Ishikawa (cell line): ENCODE results near the gene APOD.

Source experiments
- CEBPB ChIP-seq: IDR thresholded peaks from 2 replicates; pipeline ENCODE4 v1.6.1; 2012
- CREB1 ChIP-seq: IDR thresholded peaks from 2 replicates; pipeline ENCODE4 v1.6.1; 2012; ENCODE audit warnings: low read depth
- EGR1 ChIP-seq: IDR thresholded peaks from 2 replicates; pipeline ENCODE4 v1.6.1; 2012
- EP300 ChIP-seq: IDR thresholded peaks from 2 replicates; pipeline ENCODE4 v1.6.1; 2012; ENCODE audit warnings: borderline replicate concordance
- FOXM1 ChIP-seq: IDR thresholded peaks from 2 replicates; pipeline ENCODE4 v1.6.1; 2012; ENCODE audit warnings: low read depth, borderline replicate concordance
- NFIC ChIP-seq: IDR thresholded peaks from 2 replicates; pipeline ENCODE4 v1.6.1; 2012
- RAD21 ChIP-seq: IDR thresholded peaks from 2 replicates; pipeline ENCODE4 v1.6.1; 2012; ENCODE audit warnings: low read depth
- TAF1 ChIP-seq: IDR thresholded peaks from 2 replicates; pipeline ENCODE4 v1.6.1; 2012; ENCODE audit warnings: low read depth, mild to moderate bottlenecking
- TCF12 ChIP-seq: IDR thresholded peaks from 2 replicates; pipeline ENCODE4 v1.6.1; 2012; ENCODE audit warnings: low read depth
- TEAD4 ChIP-seq: IDR thresholded peaks from 2 replicates; pipeline ENCODE4 v1.6.1; 2012
- YY1 ChIP-seq: IDR thresholded peaks from 2 replicates; pipeline ENCODE4 v1.6.1; 2012; ENCODE audit warnings: low read depth
- ZBTB7A ChIP-seq: IDR thresholded peaks from 2 replicates; pipeline ENCODE4 v1.6.1; 2012; ENCODE audit warnings: low read depth
- TF ChIP-seq, protein P1 (sequence below): IDR thresholded peaks from 2 replicates; pipeline ENCODE4 v1.6.1; 2012
- TF ChIP-seq, protein P2 (sequence below): IDR thresholded peaks from 2 replicates; pipeline ENCODE4 v1.6.1; 2012
- TF ChIP-seq, protein P3 (sequence below): IDR thresholded peaks from 2 replicates; pipeline ENCODE4 v1.6.1; 2012; ENCODE audit warnings: low read depth, mild to moderate bottlenecking

The APOD gene

DNA sequence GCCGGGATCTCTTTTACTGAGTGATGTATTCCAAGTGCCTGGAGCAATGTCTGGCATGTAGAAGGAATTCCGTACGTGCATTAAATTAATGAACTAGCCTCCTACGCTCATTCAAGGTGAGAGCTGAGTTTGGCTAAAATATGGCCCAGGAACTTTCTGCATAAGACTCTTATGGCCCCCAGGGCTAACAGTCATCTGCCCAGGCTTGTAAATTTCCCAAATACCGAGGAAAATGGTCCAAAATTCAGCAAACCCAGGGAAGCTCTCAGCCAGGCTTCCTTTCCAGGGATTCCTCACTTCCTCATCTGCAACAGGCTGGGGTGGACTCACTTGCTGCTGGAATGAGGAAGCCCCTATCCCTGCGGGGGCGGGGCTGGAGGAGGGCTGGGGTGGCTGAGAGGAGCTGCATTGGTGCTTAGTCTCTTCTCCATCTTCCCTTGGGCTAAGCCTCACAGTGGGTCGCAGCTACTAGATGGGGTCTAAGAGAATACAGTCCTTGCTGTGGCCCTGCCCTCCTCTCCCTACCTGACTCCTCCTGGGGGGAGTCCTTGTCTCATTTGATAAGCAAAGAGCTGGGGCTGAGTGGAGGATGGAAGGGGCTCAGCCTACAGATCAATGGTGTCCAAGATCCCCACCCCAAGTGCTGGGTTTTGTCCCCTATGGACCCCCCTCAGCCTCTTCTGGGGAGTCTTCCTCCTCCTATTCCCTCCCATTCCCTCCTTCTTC is 28.5 kb upstream of the APOD start:
- TF ChIP-seq FOXM1 (no peak), TAF1 (no peak), TCF12 (no peak), EGR1 (no peak), EP300 (no peak), CREB1 (no peak), RAD21 (no peak), ZBTB7A (no peak), CEBPB (no peak), TEAD4 (no peak), YY1 (no peak), NFIC (no peak)
- TF ChIP-seq, protein P1, sequence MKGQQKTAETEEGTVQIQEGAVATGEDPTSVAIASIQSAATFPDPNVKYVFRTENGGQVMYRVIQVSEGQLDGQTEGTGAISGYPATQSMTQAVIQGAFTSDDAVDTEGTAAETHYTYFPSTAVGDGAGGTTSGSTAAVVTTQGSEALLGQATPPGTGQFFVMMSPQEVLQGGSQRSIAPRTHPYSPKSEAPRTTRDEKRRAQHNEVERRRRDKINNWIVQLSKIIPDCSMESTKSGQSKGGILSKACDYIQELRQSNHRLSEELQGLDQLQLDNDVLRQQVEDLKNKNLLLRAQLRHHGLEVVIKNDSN, result no peak
- TF ChIP-seq, protein P2, sequence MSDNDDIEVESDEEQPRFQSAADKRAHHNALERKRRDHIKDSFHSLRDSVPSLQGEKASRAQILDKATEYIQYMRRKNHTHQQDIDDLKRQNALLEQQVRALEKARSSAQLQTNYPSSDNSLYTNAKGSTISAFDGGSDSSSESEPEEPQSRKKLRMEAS, result no peak
- TF ChIP-seq, protein P3, sequence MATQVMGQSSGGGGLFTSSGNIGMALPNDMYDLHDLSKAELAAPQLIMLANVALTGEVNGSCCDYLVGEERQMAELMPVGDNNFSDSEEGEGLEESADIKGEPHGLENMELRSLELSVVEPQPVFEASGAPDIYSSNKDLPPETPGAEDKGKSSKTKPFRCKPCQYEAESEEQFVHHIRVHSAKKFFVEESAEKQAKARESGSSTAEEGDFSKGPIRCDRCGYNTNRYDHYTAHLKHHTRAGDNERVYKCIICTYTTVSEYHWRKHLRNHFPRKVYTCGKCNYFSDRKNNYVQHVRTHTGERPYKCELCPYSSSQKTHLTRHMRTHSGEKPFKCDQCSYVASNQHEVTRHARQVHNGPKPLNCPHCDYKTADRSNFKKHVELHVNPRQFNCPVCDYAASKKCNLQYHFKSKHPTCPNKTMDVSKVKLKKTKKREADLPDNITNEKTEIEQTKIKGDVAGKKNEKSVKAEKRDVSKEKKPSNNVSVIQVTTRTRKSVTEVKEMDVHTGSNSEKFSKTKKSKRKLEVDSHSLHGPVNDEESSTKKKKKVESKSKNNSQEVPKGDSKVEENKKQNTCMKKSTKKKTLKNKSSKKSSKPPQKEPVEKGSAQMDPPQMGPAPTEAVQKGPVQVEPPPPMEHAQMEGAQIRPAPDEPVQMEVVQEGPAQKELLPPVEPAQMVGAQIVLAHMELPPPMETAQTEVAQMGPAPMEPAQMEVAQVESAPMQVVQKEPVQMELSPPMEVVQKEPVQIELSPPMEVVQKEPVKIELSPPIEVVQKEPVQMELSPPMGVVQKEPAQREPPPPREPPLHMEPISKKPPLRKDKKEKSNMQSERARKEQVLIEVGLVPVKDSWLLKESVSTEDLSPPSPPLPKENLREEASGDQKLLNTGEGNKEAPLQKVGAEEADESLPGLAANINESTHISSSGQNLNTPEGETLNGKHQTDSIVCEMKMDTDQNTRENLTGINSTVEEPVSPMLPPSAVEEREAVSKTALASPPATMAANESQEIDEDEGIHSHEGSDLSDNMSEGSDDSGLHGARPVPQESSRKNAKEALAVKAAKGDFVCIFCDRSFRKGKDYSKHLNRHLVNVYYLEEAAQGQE, result no peak

DNA sequence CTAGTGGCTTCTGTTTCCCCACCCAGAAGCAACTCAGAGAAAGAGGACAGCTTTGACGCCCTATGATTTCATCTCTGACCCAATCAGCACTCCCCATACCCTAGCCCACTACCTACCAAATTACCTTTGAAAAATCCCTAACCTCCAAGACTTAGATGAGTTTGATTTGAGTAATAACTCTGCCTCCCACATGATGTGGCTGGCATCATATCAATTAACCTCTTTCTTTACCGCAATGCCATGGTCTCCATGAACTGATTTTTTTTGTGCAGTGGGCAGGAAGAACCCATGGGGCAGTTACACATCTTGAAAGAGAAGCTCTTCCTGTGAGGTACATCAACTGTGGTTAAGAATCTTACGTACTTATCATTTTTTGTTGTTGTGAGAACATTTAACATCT is 25.5 kb upstream of the APOD start:
- TF ChIP-seq NFIC, result no peak

DNA sequence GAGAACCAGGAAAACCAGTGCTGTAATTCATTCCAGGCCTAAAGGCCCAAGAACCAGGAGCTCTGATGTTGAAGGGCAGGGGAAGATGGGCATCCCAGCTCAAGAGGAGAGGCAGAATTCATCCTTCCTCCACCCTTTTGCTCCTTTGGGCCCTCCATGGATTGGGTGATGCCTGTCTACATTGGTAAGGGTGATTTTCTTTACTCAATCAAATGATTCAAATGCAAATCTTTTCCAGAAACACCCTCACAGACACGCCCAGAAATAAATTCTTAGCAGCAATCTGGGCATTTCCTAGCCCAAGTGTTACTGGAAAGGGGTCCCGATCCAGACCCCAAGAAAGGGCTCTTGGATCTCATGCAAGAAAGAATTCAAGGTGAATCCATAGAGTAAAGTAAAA is 17.6 kb upstream of the APOD start:
- no peak for TF ChIP-seq FOXM1
- no peak for TF ChIP-seq CREB1
- no peak for TF ChIP-seq CEBPB
- TF ChIP-seq EGR1, result no peak
- TF ChIP-seq YY1, result no peak
- TF ChIP-seq TCF12, result no peak
- TF ChIP-seq NFIC, result no peak
- no peak for TF ChIP-seq TAF1
- TF ChIP-seq, protein P1, result no peak
- no peak for TF ChIP-seq ZBTB7A
- TF ChIP-seq, protein P2, result no peak
- no peak for TF ChIP-seq EP300
- TF ChIP-seq, protein P3, result no peak
- no peak for TF ChIP-seq TEAD4
- TF ChIP-seq RAD21, result no peak

DNA sequence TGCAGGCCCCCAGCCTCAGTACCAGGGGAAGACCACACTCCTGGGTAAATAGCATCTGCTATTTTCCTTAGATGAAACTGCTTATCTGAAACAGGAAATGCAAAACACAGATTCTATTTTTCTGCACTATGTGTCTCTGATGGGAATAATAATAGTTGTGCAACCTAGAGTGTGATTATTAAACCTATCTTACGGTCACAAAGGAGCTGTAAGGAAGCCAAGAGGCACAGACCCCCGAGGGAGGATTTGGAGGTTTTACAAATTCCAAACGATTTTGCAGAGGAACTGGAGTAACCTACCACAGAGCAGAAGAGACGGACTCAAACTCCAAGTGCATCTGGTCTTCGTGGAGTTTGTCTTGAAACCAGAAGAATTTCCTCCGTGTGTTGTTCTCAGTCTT is 14.1 kb upstream of the APOD start:
- no peak for TF ChIP-seq EGR1

DNA sequence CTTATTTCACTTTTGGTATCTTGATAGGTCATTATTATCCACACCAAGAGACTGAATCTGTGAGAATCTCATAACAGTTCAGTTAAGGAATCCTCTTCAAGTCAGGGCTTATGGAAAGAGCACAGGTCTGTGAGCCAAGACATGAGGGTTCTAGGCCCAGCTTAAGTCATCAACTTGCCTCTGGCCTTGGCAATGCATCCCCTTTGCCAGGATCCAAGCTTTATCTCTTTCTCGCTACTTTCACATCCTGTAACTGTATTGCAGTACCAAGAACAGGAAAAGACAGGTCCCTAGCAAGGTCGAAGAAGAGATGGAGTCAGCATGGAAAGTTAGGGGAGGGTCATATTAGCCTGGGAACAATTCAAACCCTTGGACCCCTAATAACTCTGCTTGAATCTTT is 13.5 kb upstream of the APOD start:
- no peak for TF ChIP-seq EP300
- no peak for TF ChIP-seq TEAD4
- no peak for TF ChIP-seq CEBPB
- no peak for TF ChIP-seq TAF1
- no peak for TF ChIP-seq NFIC
- TF ChIP-seq TCF12, result no peak
- TF ChIP-seq ZBTB7A, result no peak
- TF ChIP-seq EGR1, result no peak
- TF ChIP-seq, protein P2, result no peak
- TF ChIP-seq, protein P1, result no peak
- TF ChIP-seq FOXM1, result no peak
- TF ChIP-seq CREB1, result no peak
- TF ChIP-seq RAD21, result no peak
- TF ChIP-seq YY1, result no peak
- TF ChIP-seq, protein P3, result no peak
